ENCODE results near the gene BTG2. TPM values are rescaled to one million over a fixed set of nuclear protein-coding genes. Genes with fewer than 3 reads are reported as not detected.

The BTG2 gene
- polyA plus RNA-seq, 1 donor = 120 TPM

DNA sequence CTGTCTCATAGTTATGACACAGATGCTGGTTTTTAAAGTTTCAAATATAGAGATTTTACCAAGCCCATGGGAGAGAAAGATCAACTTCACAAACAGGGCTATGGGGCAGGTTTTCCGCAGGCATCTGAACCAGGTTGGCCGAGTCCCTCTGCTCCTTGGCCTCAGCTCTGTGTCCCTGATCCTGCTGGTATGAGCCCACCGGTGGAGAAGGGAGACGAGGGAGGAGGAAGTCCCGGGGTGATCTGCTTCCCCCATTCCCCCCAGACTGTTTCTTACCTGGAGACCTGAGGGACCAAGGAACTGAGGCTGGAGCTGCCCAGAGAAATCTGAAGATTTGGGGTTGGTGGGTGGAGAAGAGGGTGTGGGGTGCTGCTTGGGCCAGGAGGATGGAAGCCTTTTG, 28.9 kb upstream of the BTG2 start:
- no peak for DNase-seq (ENCODE audit: low read depth)

DNA sequence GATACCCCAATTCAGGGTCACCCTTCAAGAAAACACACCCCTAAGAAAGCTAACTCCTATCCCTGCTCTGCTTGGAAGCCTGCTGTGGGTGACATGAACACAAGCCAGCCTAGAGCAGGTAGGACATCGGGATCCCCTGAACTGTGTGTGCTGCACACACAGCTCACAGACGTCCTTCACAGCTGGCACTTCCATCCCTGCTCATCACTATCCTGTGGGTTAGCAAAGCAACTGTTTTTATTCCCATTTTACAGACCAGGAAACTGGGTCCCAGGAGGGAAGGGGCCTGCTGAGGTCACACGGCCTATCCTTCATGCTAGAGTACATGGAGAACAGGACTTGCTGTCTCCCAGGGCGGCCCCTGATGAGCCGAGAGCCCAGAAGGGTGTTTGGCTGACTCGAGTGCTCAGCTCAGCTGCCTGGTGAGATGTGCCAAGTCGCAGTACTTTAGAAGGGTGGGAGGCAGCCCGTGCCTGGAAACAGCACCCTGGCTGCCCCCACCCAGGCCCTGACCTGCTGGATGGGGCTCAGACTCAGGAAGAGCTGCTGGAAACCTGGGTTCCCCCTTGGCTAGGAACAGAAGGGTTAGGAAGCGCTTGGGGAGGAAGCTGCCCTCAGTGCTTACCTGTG, 28.3 kb upstream of the BTG2 start:
- DNase-seq (ENCODE audit: low read depth) = no peak

DNA sequence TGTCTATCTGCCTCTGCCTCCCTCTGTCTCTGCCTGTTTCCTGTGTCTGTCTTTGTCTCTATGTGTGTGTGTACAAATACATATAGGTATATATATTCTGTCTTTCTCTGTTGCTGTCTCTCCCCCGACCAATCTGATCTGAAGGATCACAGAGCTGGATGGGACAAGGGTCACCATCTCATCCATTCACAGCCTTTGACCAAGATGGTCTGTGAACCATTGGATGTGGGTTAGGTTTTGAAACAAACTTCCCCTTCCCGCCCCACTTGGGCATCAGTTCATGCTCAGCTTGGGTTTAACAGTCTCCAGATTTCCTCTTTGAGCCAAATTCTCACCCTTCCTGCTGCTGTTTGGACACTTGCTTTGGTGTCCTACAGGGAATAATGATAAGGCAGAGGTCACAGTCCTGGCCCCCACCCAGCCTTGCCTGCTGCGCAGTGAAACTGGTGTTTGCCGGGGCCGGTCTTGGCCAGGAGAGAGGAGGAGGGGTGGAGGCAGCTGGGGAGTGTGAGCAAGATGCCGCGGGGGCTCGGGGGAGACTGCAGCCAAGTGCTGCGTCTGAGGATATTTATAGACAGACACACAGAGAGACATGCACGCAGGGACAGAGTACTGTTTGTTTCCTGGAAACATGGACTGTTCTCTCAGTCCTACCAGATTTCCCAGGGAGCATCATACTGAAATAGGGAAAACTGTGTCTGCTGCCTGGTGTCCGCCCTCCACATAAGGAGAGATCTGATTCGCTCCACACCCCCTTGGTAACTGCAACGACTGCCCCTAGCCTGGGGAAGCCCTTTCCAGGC, 27.0 kb upstream of the BTG2 start:
- peak; percentile 94 for DNase-seq (ENCODE audit: low read depth)

DNA sequence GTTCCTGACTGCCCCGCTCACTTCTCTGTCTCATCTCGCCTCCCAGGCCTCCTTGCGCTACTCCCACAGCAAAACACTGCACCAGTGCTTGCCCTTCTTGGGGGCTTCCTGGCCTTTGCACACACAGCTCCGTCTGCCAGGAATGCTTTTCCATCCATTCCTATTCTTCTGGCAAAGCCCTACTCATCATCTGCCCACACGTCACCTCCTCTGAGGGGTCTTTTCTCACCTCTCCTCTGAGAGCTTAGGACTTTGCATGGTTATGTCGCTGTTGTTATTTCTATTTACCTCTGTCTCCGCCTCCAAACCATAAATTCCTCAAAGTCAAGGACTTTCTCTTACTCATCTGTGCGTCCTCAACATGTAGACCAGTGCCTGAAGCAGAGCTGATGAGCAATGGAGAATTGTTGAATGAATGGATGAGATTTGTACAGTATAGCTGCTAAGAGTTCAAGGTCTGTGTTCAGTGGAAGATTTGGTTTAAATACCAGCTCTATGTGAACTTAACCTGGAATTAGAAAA, 26.4 kb upstream of the BTG2 start:
- DNase-seq (ENCODE audit: low read depth) = no peak

DNA sequence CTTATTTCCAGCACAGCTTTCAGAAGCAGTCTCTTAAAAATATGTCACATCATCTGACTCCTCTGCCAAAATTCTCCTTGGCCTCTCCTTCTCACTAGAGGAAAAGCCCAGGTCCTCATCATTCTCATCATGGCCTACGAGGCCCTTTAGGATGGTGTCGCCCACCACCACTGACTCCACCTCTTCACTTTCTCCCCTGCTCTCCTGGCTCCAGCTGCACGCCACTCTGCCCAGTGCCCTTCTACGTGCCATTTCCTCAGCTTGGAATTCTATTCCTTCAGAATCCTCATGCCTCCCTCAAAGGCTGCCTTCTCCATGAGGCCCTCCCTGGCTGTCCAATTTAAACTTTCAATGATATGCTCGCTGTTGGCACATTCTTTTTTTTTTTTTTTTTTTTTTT, 25.3 kb upstream of the BTG2 start:
- no peak for DNase-seq (ENCODE audit: low read depth)

DNA sequence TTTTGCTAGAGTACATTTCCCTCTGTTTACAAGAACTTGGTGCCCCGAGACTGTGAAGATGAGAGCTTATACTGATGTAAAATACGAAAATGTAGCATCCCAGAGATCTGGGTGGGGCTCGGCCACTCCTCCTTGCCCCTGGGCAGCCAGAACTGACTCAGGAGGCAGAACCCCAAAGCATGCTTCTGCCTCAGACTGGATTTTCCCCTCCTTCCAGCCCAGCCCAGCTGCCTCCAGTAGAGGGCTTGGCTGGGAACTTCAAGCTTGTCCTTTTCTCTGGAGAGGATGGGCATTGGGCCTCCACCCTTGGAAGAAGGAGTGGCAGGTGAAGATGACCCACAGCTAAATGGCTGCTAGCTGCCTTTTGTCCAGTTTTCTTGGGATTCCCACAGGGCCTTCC, 24.3 kb upstream of the BTG2 start:
- DNase-seq (ENCODE audit: low read depth) = no peak

DNA sequence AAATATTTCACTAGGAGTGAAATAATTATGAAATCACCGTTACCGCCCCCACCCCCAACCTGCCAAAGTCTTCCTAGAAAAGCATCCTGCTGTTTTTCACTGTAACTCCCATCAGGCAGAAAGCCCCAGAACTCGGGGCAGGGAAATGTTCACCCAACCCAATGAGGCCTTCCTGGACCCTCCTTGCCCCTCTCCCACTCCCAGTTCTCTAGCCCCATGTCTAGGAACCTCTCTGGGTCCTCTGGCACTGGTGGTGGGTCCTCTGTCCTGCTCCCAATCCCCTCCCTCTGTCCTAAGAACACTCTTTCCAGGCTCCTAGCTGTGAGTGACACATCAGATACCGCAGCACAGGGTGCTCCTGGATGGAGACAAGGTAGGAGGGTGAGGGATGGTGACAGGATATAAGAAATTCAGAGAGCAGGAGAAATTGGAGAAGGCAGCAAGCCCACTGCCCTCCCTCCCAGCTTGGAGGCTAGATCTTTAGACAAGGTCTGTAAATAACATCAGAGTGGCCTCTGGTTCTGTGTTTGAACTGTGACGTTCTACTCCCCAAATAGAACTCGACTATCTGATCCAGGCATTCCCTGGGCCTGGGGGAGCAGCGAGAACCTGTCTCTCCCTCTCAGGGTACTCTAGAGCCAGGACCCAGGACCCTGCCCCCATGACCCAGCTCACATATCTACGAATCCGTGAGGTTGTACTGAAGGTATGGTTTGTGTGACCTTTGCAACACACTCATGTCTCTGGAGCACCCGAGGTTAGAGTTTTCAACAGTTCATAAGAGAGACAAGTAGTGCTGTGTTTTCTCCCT, 23.3 kb upstream of the BTG2 start:
- no peak for DNase-seq (ENCODE audit: low read depth)

DNA sequence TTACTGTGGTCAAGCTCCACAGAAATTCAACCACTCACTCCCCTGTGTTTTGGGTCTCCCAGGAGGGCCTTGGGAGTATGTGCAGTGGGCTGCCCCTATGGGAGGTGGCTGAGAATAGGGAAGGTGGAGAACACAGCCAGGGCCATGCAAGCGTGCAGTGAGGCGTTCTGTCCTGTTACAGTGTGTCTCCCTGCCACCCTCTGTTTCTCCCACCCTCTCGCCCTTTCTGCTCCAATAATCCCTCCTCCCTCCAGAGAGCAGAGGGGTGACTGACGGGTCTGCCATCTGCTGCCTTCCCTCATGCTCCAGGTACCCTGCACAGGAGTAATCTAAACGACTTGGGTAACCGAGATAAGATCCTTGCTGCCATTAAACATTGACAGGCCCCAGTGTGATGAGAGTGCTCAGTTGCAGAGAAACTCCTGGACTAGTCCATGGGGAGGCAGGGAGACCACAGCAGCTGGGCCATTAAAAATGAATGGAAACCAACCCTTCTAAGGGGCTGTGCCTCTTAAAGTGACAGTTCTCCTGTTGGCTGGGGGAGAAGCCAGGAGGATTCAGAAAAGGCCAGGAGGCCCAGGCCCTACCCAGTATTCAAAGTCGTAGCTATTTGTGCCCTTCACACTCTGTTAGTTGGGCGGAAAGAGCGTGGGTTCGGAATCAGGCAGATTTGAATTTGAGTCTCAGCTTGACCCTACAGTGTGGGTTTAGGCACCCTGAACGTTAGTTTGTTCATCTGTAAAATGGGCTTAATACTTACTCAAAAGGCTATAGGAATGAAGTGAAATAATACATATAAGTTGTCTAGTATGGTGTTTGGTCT, 22.4 kb upstream of the BTG2 start:
- DNase-seq (ENCODE audit: low read depth) = no peak

DNA sequence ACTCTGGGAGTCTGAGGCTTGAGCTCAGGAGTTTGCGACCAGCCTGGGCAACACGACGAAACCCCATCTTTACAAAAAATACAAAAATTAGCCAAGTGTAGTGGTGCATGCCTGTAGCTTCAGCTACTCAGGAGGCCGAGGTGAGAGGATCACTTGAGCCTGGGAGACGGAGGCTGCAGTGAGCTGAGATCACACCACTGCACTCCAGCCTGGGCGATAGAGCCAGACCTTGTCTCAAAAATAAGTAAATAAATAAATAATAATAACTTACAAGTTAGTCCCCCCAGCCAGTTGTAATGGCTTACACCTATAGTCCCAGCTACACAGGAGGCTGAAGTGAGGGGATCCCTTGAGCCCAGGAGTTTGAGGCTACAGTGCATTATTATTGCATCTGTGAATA, 21.7 kb upstream of the BTG2 start:
- no peak for DNase-seq (ENCODE audit: low read depth)

DNA sequence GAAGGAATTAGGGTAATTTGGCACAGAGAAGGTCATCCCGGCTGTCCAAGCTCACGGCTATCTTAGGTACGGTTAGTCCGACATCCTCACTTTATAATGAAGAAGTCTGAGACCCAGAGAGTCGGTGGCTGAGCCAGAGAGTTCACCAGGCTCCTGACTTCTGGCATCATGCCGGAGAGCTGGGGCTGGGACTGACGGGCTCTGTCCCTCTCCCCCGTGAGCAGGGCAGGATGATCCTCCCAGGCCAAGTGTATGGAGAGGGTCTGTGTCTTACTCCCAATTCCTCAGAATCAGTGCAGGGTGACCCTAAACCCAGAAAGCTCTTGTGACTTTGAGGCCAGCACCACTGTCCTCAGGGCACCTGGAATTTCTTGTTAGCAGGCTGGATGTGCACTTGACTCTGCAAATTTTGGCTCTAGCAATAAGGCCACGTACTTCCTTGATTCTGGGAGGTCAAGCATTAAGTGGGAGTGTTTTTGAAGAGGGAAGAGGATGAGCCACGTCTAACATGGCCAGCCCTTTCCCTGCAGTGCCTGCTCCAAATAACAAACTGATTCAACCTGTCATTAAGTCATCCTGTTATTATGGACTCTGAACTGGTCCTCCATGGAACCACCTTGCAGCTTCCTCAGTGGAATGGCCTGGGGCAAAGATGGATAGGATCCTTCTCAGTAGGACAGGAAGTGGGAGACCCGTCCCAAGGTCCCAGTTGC, 20.8 kb upstream of the BTG2 start:
- DNase-seq (ENCODE audit: low read depth) = no peak

DNA sequence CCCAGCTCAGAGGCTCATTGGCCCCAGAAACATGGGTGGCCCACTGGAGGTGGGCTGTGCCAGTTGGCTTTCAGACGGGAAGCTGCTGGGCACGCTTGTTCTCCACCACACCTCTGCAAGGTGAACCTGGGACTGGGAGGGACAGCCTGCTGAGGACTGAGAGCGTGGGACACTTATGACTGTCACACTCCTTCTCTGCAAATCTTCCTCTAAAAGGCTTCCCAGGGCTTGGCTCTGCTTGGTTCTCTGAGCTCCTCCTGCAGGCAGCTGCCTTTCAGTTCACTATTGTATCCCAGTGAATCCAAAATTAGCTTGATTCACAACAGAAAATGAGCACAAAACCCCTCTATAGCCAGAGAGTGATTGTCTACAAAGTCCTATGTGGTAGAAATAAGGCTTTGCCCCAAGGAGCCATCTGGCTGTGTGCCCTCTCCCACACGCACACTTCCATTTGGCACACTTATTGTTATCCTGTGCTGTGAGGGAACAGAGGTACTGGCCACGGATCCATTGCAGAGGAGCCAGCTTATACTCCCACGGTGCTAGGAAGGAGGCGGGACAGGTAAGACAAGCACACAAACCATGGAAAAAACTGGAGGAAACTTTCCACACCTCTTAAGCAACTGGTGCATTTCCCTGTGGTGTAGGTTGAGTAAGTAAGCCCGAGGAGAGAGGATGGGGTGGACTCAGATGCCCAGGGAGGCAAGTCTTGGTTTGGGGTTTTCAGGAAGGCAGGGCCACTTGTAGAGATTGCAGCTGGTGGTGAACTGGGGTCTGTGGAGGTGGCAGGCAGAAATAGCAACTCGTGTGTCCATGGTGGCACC, 18.9 kb upstream of the BTG2 start:
- no peak for DNase-seq (ENCODE audit: low read depth)

DNA sequence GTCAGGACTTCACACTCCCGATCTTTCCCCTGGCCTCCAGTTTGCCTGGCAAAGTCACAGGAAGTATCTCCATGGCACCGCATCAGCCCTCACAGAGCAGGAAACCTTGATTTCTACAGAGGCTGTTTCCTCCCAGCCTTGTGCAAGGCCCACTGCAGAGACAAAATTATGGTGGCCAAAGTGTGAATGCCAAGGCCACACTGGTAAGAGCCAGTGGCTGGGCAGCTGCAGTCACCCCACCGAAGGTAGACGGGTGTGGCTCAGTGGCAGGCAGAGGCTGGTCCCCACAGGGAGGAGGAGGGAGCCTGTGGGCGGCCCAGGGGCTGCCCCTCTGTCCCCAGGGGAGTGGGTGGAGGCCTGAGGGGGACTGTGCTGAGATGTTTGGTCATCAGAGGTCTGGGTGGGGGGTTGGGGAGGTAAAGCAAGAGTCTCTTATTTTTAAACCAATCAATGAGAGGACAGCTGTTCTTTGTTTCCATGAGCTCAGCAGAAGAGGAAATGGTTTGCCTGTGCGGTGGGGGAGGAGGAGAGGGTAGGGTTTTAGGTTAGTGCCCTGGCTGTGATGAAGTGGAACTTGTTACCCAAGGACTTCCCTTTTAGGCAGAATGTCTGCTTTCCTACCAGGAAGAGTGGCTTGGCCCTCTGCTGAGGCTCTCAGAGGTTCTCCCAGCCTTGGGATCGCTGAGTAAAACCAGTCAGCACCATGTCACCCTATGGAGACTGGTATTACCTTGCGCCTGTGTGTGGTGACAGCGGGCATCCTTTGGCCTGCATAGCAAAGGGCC, 18.0 kb upstream of the BTG2 start:
- peak; percentile 55 for DNase-seq (ENCODE audit: low read depth)

DNA sequence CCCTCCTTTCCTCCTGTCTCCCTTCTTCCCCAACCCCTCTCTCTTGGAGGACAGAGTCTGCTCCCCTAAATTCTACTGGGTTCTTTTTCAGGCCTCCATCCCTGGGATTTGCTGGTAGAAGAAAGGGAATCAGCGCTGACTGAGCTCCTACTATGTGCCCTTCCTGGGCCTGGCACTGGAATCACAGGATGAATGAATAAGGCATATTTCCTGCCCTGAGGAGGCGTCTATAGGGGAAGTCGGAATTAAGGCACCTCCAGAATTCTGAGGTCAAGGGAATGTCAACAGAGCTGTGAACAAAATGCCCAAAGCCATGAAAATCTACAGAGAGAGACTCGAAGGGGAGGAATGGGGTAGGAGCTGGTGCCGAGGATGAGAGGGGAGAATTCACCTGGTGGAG, 17.4 kb upstream of the BTG2 start:
- no peak for DNase-seq (ENCODE audit: low read depth)

DNA sequence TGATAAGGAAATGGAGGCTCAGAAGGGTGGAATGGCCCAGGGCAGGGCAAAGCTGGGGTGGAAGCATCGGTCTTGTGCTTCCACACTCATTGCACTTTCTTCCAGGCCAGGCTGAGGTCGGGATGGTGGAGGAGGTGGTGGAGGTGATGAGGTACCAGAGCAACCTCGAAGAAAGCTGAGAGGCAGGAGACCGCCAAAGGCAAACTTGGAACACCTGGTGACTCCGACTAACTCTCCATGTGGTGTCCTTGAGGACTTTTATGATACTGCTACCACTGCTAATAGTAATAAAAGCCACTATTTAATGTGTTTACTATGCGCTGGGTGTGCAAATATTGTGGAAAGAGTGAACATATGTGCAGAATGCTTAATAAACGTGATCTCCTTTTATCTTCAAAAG, 16.9 kb upstream of the BTG2 start:
- no peak for DNase-seq (ENCODE audit: low read depth)

DNA sequence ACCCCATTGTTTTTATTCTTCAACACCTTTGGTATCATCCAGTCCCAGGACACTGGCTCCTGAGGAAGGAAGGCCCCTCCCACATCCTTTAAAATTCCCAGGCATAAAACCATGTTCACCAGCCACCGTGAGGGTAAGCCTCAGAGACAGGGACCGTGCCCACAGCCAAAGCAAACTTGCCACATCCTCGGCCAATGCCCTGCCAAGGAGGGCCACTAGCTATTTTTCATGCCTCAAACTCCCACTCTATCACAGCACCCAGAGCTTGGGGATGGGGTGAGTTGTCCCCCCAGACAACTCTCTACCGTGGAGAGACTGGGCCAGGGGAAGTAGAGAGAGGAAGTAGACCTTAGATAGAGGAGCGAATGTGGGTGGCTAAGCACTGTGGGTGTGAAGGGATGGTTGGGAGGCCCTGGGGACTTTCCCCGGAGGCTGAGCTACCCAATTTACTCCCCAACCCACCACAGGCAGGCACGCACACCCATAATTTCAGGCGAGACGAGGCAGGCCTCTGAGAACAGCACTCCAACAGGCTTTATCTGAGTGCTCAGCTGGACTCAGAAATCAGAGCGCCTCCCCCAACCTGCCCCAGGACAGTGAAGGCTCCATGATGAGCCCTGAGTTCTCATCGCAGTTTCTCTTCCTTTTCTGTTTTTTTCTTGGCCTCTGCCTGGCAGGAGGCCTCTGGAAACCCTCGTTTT, 15.9 kb upstream of the BTG2 start:
- no peak for DNase-seq (ENCODE audit: low read depth)

DNA sequence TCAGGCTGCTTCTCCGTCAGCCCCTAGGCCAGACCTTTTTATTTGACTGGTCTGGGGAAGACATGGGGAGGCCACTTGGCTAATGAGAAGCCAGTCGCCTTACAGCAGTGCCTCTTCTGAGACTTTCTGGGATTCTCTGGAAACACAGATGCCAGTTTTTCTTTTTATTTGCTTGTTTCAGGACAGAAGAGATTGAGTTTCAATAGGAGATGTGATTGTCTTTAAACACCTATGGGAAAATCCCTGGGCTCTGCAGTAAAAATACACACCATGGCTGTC, 15.4 kb upstream of the BTG2 start:
- no peak for DNase-seq (ENCODE audit: low read depth)

DNA sequence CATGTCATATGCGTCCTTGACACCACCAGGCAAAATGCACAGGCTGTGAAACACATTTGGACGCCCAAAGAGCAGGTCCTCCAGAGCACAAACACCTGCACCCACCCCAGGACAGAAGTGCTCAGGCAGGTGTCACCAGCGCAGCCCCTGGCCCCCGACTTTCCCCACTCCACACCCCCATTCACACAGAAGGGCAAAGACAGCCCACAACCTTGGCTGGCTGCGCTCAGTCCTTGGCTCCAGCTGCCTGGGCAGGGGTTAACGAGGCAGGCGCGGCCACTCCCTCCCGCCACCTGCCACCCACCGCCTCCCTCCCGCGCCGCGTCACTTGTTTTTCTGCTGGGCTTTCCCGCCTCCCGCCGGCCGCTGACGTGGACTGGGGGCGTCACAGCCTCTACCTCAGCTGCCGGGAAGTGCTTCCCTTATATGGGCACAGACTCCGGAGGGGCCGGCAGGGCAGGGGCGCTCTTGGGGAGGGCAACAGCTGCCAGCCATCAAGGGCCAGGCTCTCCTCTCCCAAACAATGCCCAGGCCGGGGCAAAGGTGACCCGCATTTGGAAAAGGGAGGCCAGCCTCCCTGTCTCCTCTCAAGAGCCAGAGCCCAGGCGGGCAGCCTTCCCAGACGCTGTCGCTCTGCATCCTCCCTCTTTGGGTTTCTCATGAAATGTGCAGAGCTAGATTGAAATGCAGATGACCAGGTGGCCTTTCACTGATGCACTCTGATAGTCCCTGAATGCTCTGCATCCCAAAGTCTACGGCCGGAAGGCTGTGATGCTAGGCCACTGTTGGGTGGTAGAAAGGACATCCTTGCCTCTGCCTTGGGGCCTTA, 14.8 kb upstream of the BTG2 start:
- peak; percentile 54 for DNase-seq (ENCODE audit: low read depth)

All from forelimb muscle (tissue), 1 donor.